K562 (cell line): ENCODE results near the gene EPHB1. TPM values are rescaled to one million over a fixed set of nuclear protein-coding genes. Genes with fewer than 3 reads are reported as not detected.

Experiments used
- ATAC-seq: fragments of 200-7000 bp; cut with Tn5 transposase; 3 replicates; pipeline ENCODE4 v1.9.1; 2020; ENCODE audit warnings: moderate library complexity
- BruUV-seq: library from RNA; stranded (reverse); fragments of 400-500 nt; replicated peaks from 2 replicates; lab custom pipeline; 2021; lab: Mats Ljungman, UMichigan
- CTCF ChIA-PET: fragments of 300-600 bp; formaldehyde crosslinking; extraction: SDS; loops from one replicate; lab custom pipeline; 2021; ENCODE audit warnings: low intra/inter-chr PET ratio; lab: Yijun Ruan, JAX
- POLR2A ChIA-PET: fragments of 300-600, 350-650 bp; sonication (Branson Sonifier 250); formaldehyde crosslinking; extraction: SDS; loops from one replicate; lab custom pipeline; 2021; ENCODE audit warnings: antibody characterized with exemption, inconsistent platforms; lab: Yijun Ruan, JAX
- DNase-seq, 4 experiments: peaks; one replicate each; pipeline versions ENCODE4 v3.0.0 to v3.0.0-alpha.2; 2011 to 2018; ENCODE audit warnings: low spot score in 3 of 4, mixed read lengths in 3 of 4; ENCODE audit errors: extremely low read depth in 1 of 4
- FAIRE-seq: peaks from 2 replicates; lab custom pipeline; 2011; peaks lifted over from hg19 to GRCh38; lab: Jason Lieb, UNC
- H2AFZ ChIP-seq: 2 replicates; pipeline ENCODE4 v1.6.0; 2011; ENCODE audit warnings: low read depth, low read length, control low read depth, inconsistent platforms
- H3K27ac ChIP-seq: fragments of 200-600 bp; 3 replicates; pipeline ENCODE4 v1.8.0; 2011; ENCODE audit warnings: low read depth, mild to moderate bottlenecking, control low read depth, inconsistent platforms, low read length, moderate library complexity, mixed read lengths; ENCODE audit errors: extremely low read depth
- H3K27me3 ChIP-seq, 2 experiments: fragments of 300-600 bp in 1 of 2; 2 replicates in 1 of 2; 3 replicates in 1 of 2; pipeline versions ENCODE4 v1.6.0 to v1.8.0; 2011; ENCODE audit warnings: inconsistent platforms in 2 of 2, low read length in 2 of 2, mild to moderate bottlenecking in 1 of 2, mixed read lengths in 1 of 2, moderate library complexity in 1 of 2; ENCODE audit not compliant: control insufficient read depth in 2 of 2, insufficient read depth in 2 of 2
- H3K36me3 ChIP-seq: fragments of 300-600 bp; 3 replicates; pipeline ENCODE4 v1.8.0; 2011; ENCODE audit warnings: mild to moderate bottlenecking, low read length, inconsistent platforms; ENCODE audit not compliant: control insufficient read depth, insufficient read depth
- H3K4me1 ChIP-seq, 2 experiments: fragments of 200-600 bp in 1 of 2; replicated peaks in 1 of 2; 2 replicates in 1 of 2; 3 replicates in 1 of 2; pipeline versions ENCODE4 v1.5.1 to v1.8.0; 2011; ENCODE audit warnings: inconsistent platforms in 2 of 2, low read length in 2 of 2, mild to moderate bottlenecking in 1 of 2, mixed read lengths in 1 of 2, moderate library complexity in 1 of 2; ENCODE audit not compliant: control insufficient read depth in 2 of 2, insufficient read depth in 2 of 2
- H3K4me2 ChIP-seq: 2 replicates; pipeline ENCODE4 v1.6.1; 2011; ENCODE audit warnings: low read length, control low read depth, inconsistent platforms, mixed read lengths; ENCODE audit not compliant: insufficient read depth
- H3K4me3 ChIP-seq: fragments of 200-600 bp; sonication (generic), shearing (Covaris generic); 2 replicates; pipeline ENCODE4 v1.5.1; 2016; ENCODE audit warnings: control low read depth, inconsistent platforms
- H3K79me2 ChIP-seq: fragments of 200-600 bp; 3 replicates; pipeline ENCODE4 v1.8.0; 2011; ENCODE audit warnings: low read length, inconsistent platforms; ENCODE audit not compliant: control insufficient read depth, insufficient read depth
- H3K9ac ChIP-seq, 2 experiments: 2 replicates each; pipeline versions ENCODE4 v1.6.0 to v1.6.1; 2011; ENCODE audit warnings: low read depth in 2 of 2, low read length in 2 of 2, control low read depth in 1 of 2, inconsistent platforms in 1 of 2, mild to moderate bottlenecking in 1 of 2, mixed read lengths in 1 of 2; ENCODE audit not compliant: insufficient read depth in 1 of 2
- H3K9me1 ChIP-seq: one replicate; pipeline ENCODE4 v1.6.0; 2011; ENCODE audit warnings: inconsistent platforms, mild to moderate bottlenecking, low read length, moderate library complexity; ENCODE audit not compliant: control insufficient read depth, insufficient read depth
- H3K9me3 ChIP-seq: replicated peaks from 2 replicates; pipeline ENCODE4 v1.5.1; 2011; ENCODE audit warnings: low read depth, low read length, inconsistent platforms; ENCODE audit not compliant: control insufficient read depth, insufficient read depth
- H4K20me1 ChIP-seq: replicated peaks from 2 replicates; pipeline ENCODE4 v1.6.1; 2011; ENCODE audit warnings: low read length, inconsistent platforms, mixed read lengths; ENCODE audit not compliant: control insufficient read depth, insufficient read depth
- BRCA1 ChIP-seq, 2 experiments: fragments of 450-650 bp in 1 of 2; sonication (generic) in 1 of 2; formaldehyde crosslinking in 1 of 2; IDR thresholded peaks; 2 replicates each; pipeline versions ENCODE4 v1.5.0 to v1.6.1; 2017 to 2020; ENCODE audit warnings: mild to moderate bottlenecking in 1 of 2, missing genetic modification reagents in 1 of 2
- HDAC6 ChIP-seq: IDR thresholded peaks from 2 replicates; pipeline ENCODE4 v1.6.1; 2012; ENCODE audit warnings: low read depth, mild to moderate bottlenecking, control low read depth, inconsistent platforms, low read length, moderate library complexity
- HNRNPL ChIP-seq: fragments of 200-400 bp; formaldehyde crosslinking; IDR thresholded peaks from 2 replicates; pipeline ENCODE4 v1.6.1; 2017; ENCODE audit warnings: low read depth, mild to moderate bottlenecking, low read length
- NELFE ChIP-seq: IDR thresholded peaks from 2 replicates; pipeline ENCODE4 v1.6.1; 2011; ENCODE audit warnings: mild to moderate bottlenecking; ENCODE audit not compliant: insufficient read depth, insufficient read length
- SREBF2 ChIP-seq: sonication (generic); formaldehyde crosslinking; IDR thresholded peaks from 2 replicates; pipeline ENCODE4 v1.4.0; 2020; ENCODE audit warnings: mild to moderate bottlenecking, missing genetic modification reagents
- TAF7 ChIP-seq: fragments of 450-650 bp; IDR thresholded peaks from 2 replicates; pipeline ENCODE4 v1.6.1; 2016; ENCODE audit warnings: missing genetic modification characterization, missing compliant biosample characterization
- ZFP30 ChIP-seq: fragments of 250-450 bp; sonication (Bioruptor Pico); IDR thresholded peaks from 2 replicates; pipeline ENCODE4 v1.8.0; 2022; ENCODE audit warnings: moderate library complexity, mild to moderate bottlenecking, inconsistent platforms, borderline replicate concordance
- ZNF224 ChIP-seq: sonication (generic); formaldehyde crosslinking; IDR thresholded peaks from 2 replicates; pipeline ENCODE4 v1.8.0; 2022; ENCODE audit warnings: mild to moderate bottlenecking, missing genetic modification reagents
- ZNF232 ChIP-seq: sonication (generic); formaldehyde crosslinking; IDR thresholded peaks from 2 replicates; pipeline ENCODE4 v1.8.0; 2022; ENCODE audit warnings: mild to moderate bottlenecking, missing genetic modification reagents
- ZNF551 ChIP-seq: fragments of 250-450 bp; sonication (Bioruptor Pico); IDR thresholded peaks from 2 replicates; pipeline ENCODE4 v1.5.0; 2021; ENCODE audit warnings: mild to moderate bottlenecking, moderate library complexity
- ZNF695 ChIP-seq: fragments of 450-650 bp; formaldehyde crosslinking; IDR thresholded peaks from 2 replicates; pipeline ENCODE4 v1.4.0; 2020; ENCODE audit warnings: mild to moderate bottlenecking, moderate library complexity
- WGBS: fragments of 100-300 bp; shearing (Covaris generic); methylation state at CpG from one replicate; pipeline ENCODE4 v1.1.6; 2016; ENCODE audit warnings: low coverage, mixed read lengths; ENCODE audit not compliant: insufficient coverage; ENCODE audit errors: missing lambda C conversion rate; 5-methylcytosine and 5-hydroxymethylcytosine counted together
- in situ Hi-C: fragments of 300-500 bp; cut with MboI; formaldehyde crosslinking; loops from 4 replicates; pipeline ENCODE4 v1.15.0; 2018; ENCODE audit warnings: inconsistent platforms, mixed read lengths
- intact Hi-C: fragments of 100-400 bp; cut with micrococcal nuclease; formaldehyde crosslinking; loops from 2 replicates; pipeline ENCODE4 v1.14.2; 2022
- polyA plus RNA-seq, 8 experiments: library from polyadenylated mRNA; depleted of rRNA in 4 of 8; stranded (reverse) in 5 of 8; unstranded in 3 of 8; fragments of >200 nt; fragmentation: Nextera tagmentation in 2 of 8; fragmentation: Illumina TruSeq in 1 of 8; extraction: Ambion mirVana in 2 of 8; extraction: Trizol in 1 of 8; gene quantifications; 2 replicates each; pipeline versions ENCODE4 v1.2.1 to v1.2.3, GENCODE V29; 2011 to 2014; ENCODE audit warnings: inconsistent platforms in 1 of 8, missing spikeins in 1 of 8
- total RNA-seq, 7 experiments: library from RNA; depleted of rRNA in 6 of 7; stranded (reverse); fragments of >200 nt in 6 of 7; fragmentation: Illumina TruSeq in 2 of 7; extraction: Trizol in 2 of 7; gene quantifications; 2 replicates each; pipeline versions ENCODE4 v1.2.1 to v1.2.3, GENCODE V29; 2011 to 2021; ENCODE audit warnings: low replicate concordance in 1 of 7

The EPHB1 gene
- total and polyA plus RNA-seq, 9 of the 15 experiments (the other 6 are each of a cell fraction or from before 2014, with no cell fraction given): 0.29 TPM; not detected in 8

GRCh38 chr3:135141160-135141559 is 346.1 kb downstream of the EPHB1 start:
- Histone ChIP-seq H3K4me2 (no peak overlapping the region), H3K27ac (no peak overlapping the region), H3K9ac (no peak overlapping the region), H4K20me1 (no peaks in the 10 kb centered on the region; the same call in 1 of the 2 replicates), H3K27me3 (no peaks in the 10 kb centered on the region), H3K4me3 (no peak overlapping the region), H3K36me3 (no peaks in the 10 kb centered on the region), H3K4me1 (no peaks in the 10 kb centered on the region), H3K9me1 (no peaks in the 10 kb centered on the region), H2AFZ (no peak overlapping the region), H3K79me2 (no peaks in the 10 kb centered on the region), H3K9me3 (no peaks in the 10 kb centered on the region)
- ATAC-seq (no peak), DNase-seq (no peak), FAIRE-seq (no peak)
- no TSS peak for BruUV-seq
- in situ Hi-C loops (no loop called here), intact Hi-C loops (no loop called here)
- CTCF ChIA-PET: no interaction called here
- TF ChIP-seq SREBF2 (CRISPR knock-in tag): no peak
- no peak for TF ChIP-seq ZFP30 (CRISPR knock-in tag)
- TF ChIP-seq ZNF224 (CRISPR knock-in tag): no peak
- TF ChIP-seq ZNF695 (CRISPR knock-in tag): no peak
- TF ChIP-seq HNRNPL: no peak
- TF ChIP-seq ZNF551 (CRISPR knock-in tag): no peak
- TF ChIP-seq NELFE: no peak
- no peak for TF ChIP-seq BRCA1 (IDR thresholded peaks at IDR 0.05)
- TF ChIP-seq BRCA1 (CRISPR knock-in tag; IDR thresholded peaks at IDR 0.05): no peak
- TF ChIP-seq ZNF232 (CRISPR knock-in tag): no peak
- no peak for TF ChIP-seq TAF7
- TF ChIP-seq HDAC6: no peak
- 0% methylated on average over 5 of the region's 5 CpGs for WGBS
- POLR2A ChIA-PET: no interaction called here
